CD4-positive, alpha-beta T cell treated with Interleukin-17A for 4 hours (primary cell): ENCODE measurements around the gene SLC2A13.
A peak's percentile ranks its signal among the peaks of the same experiment; 100 is the strongest.
"Not testable (repeated sequence)": the region's sequence is repeated elsewhere in the genome, so short reads cannot be mapped to it uniquely, and the experiment has no call there.

ENCODE experiments used
- DNase-seq: peaks from one replicate; pipeline ENCODE4 v3.0.0-alpha.2; 2020; ENCODE audit warnings: mixed read lengths

The SLC2A13 gene

GRCh38 chr12:39798977-39799376 lies 306.9 kb downstream of the SLC2A13 start:
- DNase-seq: no peak

- no peak for DNase-seq
These were observed 307.5 kb downstream of the SLC2A13 start for GRCh38 chr12:39798429-39798828.

- DNase-seq: no peak
These were observed 310.4 kb downstream of the SLC2A13 start for GRCh38 chr12:39795481-39795880.

- DNase-seq: no peak
These were observed 312.9 kb downstream of the SLC2A13 start for GRCh38 chr12:39792938-39793337.

- DNase-seq: no peak
These were observed 317.6 kb downstream of the SLC2A13 start for GRCh38 chr12:39788239-39788638.

GRCh38 chr12:39785814-39786213 lies 320.1 kb downstream of the SLC2A13 start:
- not testable (repeated sequence) for DNase-seq

GRCh38 chr12:39782026-39782545 lies 323.8 kb downstream of the SLC2A13 start:
- no peak for DNase-seq

GRCh38 chr12:39780913-39781446 lies 324.9 kb downstream of the SLC2A13 start:
- DNase-seq: no peak

GRCh38 chr12:39780411-39780912 lies 325.4 kb downstream of the SLC2A13 start:
- no peak for DNase-seq

- DNase-seq: no peak
These were observed 326.0 kb downstream of the SLC2A13 start for GRCh38 chr12:39779768-39780340.

GRCh38 chr12:39777465-39777864 lies 328.4 kb downstream of the SLC2A13 start:
- DNase-seq: no peak

GRCh38 chr12:39773266-39773665 lies 332.6 kb downstream of the SLC2A13 start:
- DNase-seq: no peak

- no peak for DNase-seq
These were observed 333.0 kb downstream of the SLC2A13 start for GRCh38 chr12:39772821-39773259.

- DNase-seq: no peak
These were observed 334.4 kb downstream of the SLC2A13 start for GRCh38 chr12:39771456-39771855.

- DNase-seq: no peak
These were observed 340.8 kb downstream of the SLC2A13 start for GRCh38 chr12:39764944-39765560.

- no peak for DNase-seq
These were observed 342.1 kb downstream of the SLC2A13 start for GRCh38 chr12:39763890-39764169.

GRCh38 chr12:39763071-39763889 lies 342.6 kb downstream of the SLC2A13 start:
- no peak for DNase-seq

GRCh38 chr12:39755478-39755877 lies 350.4 kb downstream of the SLC2A13 start:
- no peak for DNase-seq

- no peak for DNase-seq
These were observed 353.3 kb downstream of the SLC2A13 start for GRCh38 chr12:39752482-39753137.

GRCh38 chr12:39746151-39746550 lies 359.7 kb downstream of the SLC2A13 start:
- not testable (repeated sequence) for DNase-seq

GRCh38 chr12:39743655-39744054 lies 362.2 kb downstream of the SLC2A13 start:
- no peak for DNase-seq

- DNase-seq: no peak
These were observed 369.5 kb downstream of the SLC2A13 start for GRCh38 chr12:39736406-39736805.

- DNase-seq: peak; percentile 3
These were observed 382.1 kb downstream of the SLC2A13 start for GRCh38 chr12:39723831-39724230.
